ENCODE results near the gene CCR3. TPM values are rescaled to one million over a fixed set of nuclear protein-coding genes. Genes with fewer than 3 reads are reported as not detected.

Gene CCR3
- total and polyA plus RNA-seq, 2 experiments from 2014 or later: not detected

GRCh38 chr3:46272028-46272451, 29.8 kb downstream of the CCR3 start:
- Histone ChIP-seq H3F3A (replicated peaks; ENCODE audit: low read depth) (no peaks in the 10 kb centered on the region), H4K20me1 (replicated peaks; ENCODE audit: insufficient read depth) (no peaks in the 10 kb centered on the region), H3K27ac (ENCODE audit: low read depth) (no peak overlapping the region), H2AFZ (no peak overlapping the region), H3K9me2 (ENCODE audit: insufficient read depth) (no peaks in the 10 kb centered on the region), H3K4me3 (no peak overlapping the region), H3K4me2 (no peak overlapping the region), H3K79me2 (replicated peaks; ENCODE audit: insufficient read depth) (no peaks in the 10 kb centered on the region), H3K36me3 (ENCODE audit: insufficient read depth) (no peaks in the 10 kb centered on the region), H3K4me1 (ENCODE audit: insufficient read depth) (no peaks in the 10 kb centered on the region), H3K27me3 (ENCODE audit: insufficient read depth) (no peaks in the 10 kb centered on the region)
- peaks cover 4% of the 10 kb centered on the region for H3K27me3 Mint-ChIP-seq (ENCODE audit: insufficient read depth, low read depth, poor library complexity)
- no peak for ATAC-seq
- TF ChIP-seq REST (IDR thresholded peaks at IDR 0.05; ENCODE audit: unreplicated experiment) (no peak), CREB1 (CRISPR knock-in tag; IDR thresholded peaks at IDR 0.05; ENCODE audit: low read depth) (no peak), EZH2phosphoT487 (IDR thresholded peaks at IDR 0.05; ENCODE audit: unreplicated experiment) (no peak), JUNB (IDR thresholded peaks at IDR 0.05; ENCODE audit: unreplicated experiment) (no peak), ETS1 (IDR thresholded peaks at IDR 0.05) (no peak), NANOG (IDR thresholded peaks at IDR 0.05; ENCODE audit: borderline replicate concordance) (no peak)
- no peak for DNase-seq (ENCODE audit: low spot score)
- peaks cover 9% of the 10 kb centered on the region for H3K9me3 Mint-ChIP-seq
- no peak overlapping the region for H3K27ac Mint-ChIP-seq
- no peak overlapping the region for H3K4me3 Mint-ChIP-seq
- H3K4me1 Mint-ChIP-seq: no peaks in the 10 kb centered on the region
- H3K36me3 Mint-ChIP-seq (ENCODE audit: low read depth): no peaks in the 10 kb centered on the region

GRCh38 chr3:46276497-46277099, 34.3 kb downstream of the CCR3 start:
- Histone ChIP-seq H3F3A (replicated peaks; ENCODE audit: low read depth) (no peaks in the 10 kb centered on the region), H2AFZ (no peak overlapping the region), H3K4me3 (no peak overlapping the region), H3K4me1 (ENCODE audit: insufficient read depth) (no peaks in the 10 kb centered on the region), H4K20me1 (replicated peaks; ENCODE audit: insufficient read depth) (no peaks in the 10 kb centered on the region), H3K79me2 (replicated peaks; ENCODE audit: insufficient read depth) (no peaks in the 10 kb centered on the region), H3K9me2 (ENCODE audit: insufficient read depth) (no peaks in the 10 kb centered on the region), H3K27ac (ENCODE audit: low read depth) (no peak overlapping the region), H3K4me2 (no peak overlapping the region), H3K36me3 (ENCODE audit: insufficient read depth) (no peaks in the 10 kb centered on the region), H3K27me3 (ENCODE audit: insufficient read depth) (no peaks in the 10 kb centered on the region)
- Mint-ChIP-seq H3K27me3 (ENCODE audit: insufficient read depth, low read depth, poor library complexity) (peaks cover 4% of the 10 kb centered on the region), H3K36me3 (ENCODE audit: low read depth) (peaks cover 20% of the 10 kb centered on the region), H3K4me1 (no peaks in the 10 kb centered on the region), H3K4me3 (no peak overlapping the region), H3K27ac (no peak overlapping the region), H3K9me3 (peaks cover 34% of the 10 kb centered on the region)
- TF ChIP-seq CTCF (conservative IDR thresholded peaks at IDR 0.05; ENCODE audit: low read depth in 2 of 2): peak; percentile 75 to 87
- no peak for TF ChIP-seq EZH2 (IDR thresholded peaks at IDR 0.05; ENCODE audit: low read depth, unreplicated experiment)
- DNase-seq (ENCODE audit: low spot score): peak; percentile 68
- peak; percentile 97 for ATAC-seq
